ENCODE data around the gene CCDC57.

The CCDC57 gene

GRCh38 chr17:82222816-82223215 lies 10.2 kb upstream of the CCDC57 start:
- H3K4me1 ChIP-seq (ENCODE audit: low read length): peaks cover 1% of the 10 kb centered on the region
- H3K27me3 ChIP-seq (replicated peaks; ENCODE audit: insufficient read depth, low read length): 0 out of 2 replicates have a peak, but pooled peaks cover 3% of the 10 kb centered on the region
- no peak overlapping the region for H3K9ac ChIP-seq (ENCODE audit: low read length)
- no peak overlapping the region for H2AFZ ChIP-seq (ENCODE audit: low read length)
- H3F3A ChIP-seq (ENCODE audit: insufficient read depth, low read length): peaks cover 2% of the 10 kb centered on the region
- no peaks in the 10 kb centered on the region for H3K36me3 ChIP-seq (replicated peaks; ENCODE audit: insufficient read depth, low read length)
- no peak overlapping the region for H3K4me2 ChIP-seq (ENCODE audit: low read depth, low read length)
- no peaks in the 10 kb centered on the region for H3K9me3 ChIP-seq (replicated peaks; ENCODE audit: insufficient read depth, low read length)
- no peak for DNase-seq
- TF ChIP-seq EZH2 (optimal IDR thresholded peaks at IDR 0.05; ENCODE audit: low read depth, low read length): no peak
- no peak for TF ChIP-seq EZH2phosphoT487 (IDR thresholded peaks at IDR 0.05; ENCODE audit: low read length)
- TF ChIP-seq CTCF (IDR thresholded peaks at IDR 0.05; ENCODE audit: low read length): no peak
- H3K27ac ChIP-seq (ENCODE audit: low read length): no peak overlapping the region
- no peaks in the 10 kb centered on the region for H3K9me2 ChIP-seq (replicated peaks; ENCODE audit: insufficient read depth, low read length)
- no peaks in the 10 kb centered on the region for H4K20me1 ChIP-seq (ENCODE audit: insufficient read depth, low read length)
- H3K79me2 ChIP-seq (ENCODE audit: low read length): no peaks in the 10 kb centered on the region
- H3K4me3 ChIP-seq (ENCODE audit: low read length): no peak overlapping the region

DNA sequence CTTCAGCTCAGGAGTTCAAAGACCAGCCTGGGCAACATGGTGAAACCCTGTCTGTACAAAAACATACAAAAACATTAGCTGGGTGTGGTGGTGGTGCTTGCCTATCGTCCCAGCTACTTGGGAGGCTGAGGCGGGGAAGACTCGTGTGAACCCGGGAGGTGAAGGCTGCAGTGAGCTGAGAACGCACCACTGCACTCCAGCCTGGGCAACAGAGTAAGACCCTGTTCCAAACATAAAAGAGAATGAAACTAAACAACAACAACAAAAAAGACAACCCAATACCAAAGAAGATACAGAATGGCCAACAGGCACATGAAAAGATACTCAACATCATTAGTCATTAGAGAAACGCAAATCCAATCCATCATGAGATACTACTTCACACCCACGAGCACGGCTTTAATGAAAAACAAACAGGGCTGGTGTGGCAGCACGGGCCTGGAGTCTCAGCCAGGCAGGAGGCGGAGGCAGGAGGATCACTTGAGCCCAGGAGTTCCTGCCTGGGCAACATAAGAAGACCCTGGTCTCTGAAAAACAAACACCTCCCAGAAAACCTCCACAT lies 8.8 kb upstream of the CCDC57 start:
- no peaks in the 10 kb centered on the region for H3K79me2 ChIP-seq (ENCODE audit: low read length)
- no peaks in the 10 kb centered on the region for H3K36me3 ChIP-seq (replicated peaks; ENCODE audit: insufficient read depth, low read length)
- no peak overlapping the region for H3K27ac ChIP-seq (ENCODE audit: low read length)
- H3K4me3 ChIP-seq (ENCODE audit: low read length): no peak overlapping the region
- no peak overlapping the region for H2AFZ ChIP-seq (ENCODE audit: low read length)
- no peaks in the 10 kb centered on the region for H4K20me1 ChIP-seq (ENCODE audit: insufficient read depth, low read length)
- no peaks in the 10 kb centered on the region for H3K9me3 ChIP-seq (replicated peaks; ENCODE audit: insufficient read depth, low read length)
- no peak overlapping the region for H3K9ac ChIP-seq (ENCODE audit: low read length)
- H3K9me2 ChIP-seq (replicated peaks; ENCODE audit: insufficient read depth, low read length): no peaks in the 10 kb centered on the region
- H3F3A ChIP-seq (ENCODE audit: insufficient read depth, low read length): no peaks in the 10 kb centered on the region
- H3K4me1 ChIP-seq (ENCODE audit: low read length): peaks cover 8% of the 10 kb centered on the region
- TF ChIP-seq EZH2phosphoT487 (IDR thresholded peaks at IDR 0.05; ENCODE audit: low read length): no peak
- no peak for TF ChIP-seq EZH2 (optimal IDR thresholded peaks at IDR 0.05; ENCODE audit: low read depth, low read length)
- no peak for TF ChIP-seq CTCF (IDR thresholded peaks at IDR 0.05; ENCODE audit: low read length)
- DNase-seq: no peak
- no peak overlapping the region for H3K4me2 ChIP-seq (ENCODE audit: low read depth, low read length)
- H3K27me3 ChIP-seq (replicated peaks; ENCODE audit: insufficient read depth, low read length): 0 out of 2 replicates have a peak, but pooled peaks cover 3% of the 10 kb centered on the region

DNA sequence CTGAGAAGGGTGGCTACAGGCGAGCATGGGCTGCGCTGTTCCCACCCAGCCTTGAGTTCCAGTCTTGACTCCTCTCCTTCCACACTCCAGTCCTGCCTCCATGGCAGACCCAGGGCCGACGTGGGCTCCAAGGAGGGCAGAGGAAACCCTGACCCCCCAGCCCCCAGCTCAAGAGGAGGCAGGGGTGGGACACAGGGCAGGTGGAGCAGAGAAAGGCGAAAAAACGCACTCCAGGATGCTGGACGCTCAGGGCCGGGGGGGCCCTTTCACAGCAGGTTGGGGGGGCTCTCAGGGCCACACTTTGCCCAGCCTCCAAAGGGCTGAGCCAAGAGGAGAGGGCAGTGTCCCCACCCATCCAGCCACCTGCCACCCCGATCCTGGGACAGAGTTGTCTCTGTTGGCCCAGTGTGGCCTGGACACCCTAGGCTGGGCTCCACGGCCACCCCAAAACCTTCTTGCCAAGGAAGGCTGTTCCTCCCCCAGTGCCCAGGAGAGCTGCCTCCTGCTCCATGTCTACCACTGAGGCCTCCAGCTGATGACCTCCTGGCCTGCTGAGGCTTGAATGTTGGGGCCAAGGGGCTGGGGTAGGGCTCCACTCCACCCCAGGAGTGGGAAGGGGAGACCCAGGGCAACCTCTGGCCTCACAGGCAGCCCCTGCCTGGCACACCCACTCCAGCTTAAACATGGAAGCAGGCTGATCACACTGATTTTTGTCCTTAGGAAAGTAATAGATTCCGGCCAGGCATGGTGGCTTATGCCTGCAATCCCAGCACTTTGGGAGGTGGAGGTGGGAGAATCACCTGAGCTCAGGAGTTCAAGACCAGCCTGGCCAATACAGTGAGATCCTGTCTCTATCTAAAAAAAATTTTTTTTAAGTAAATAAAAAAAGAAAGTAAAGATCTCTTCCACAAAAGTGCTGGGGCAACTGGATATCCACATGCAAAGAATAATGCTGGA lies 7.4 kb upstream of the CCDC57 start:
- Histone ChIP-seq H4K20me1 (ENCODE audit: insufficient read depth, low read length) (no peaks in the 10 kb centered on the region), H3K9me3 (replicated peaks; ENCODE audit: insufficient read depth, low read length) (no peaks in the 10 kb centered on the region), H3F3A (ENCODE audit: insufficient read depth, low read length) (no peaks in the 10 kb centered on the region), H3K4me3 (ENCODE audit: low read length) (no peak overlapping the region), H3K36me3 (replicated peaks; ENCODE audit: insufficient read depth, low read length) (no peaks in the 10 kb centered on the region), H2AFZ (ENCODE audit: low read length) (no peak overlapping the region), H3K79me2 (ENCODE audit: low read length) (no peaks in the 10 kb centered on the region), H3K4me2 (ENCODE audit: low read depth, low read length) (no peak overlapping the region), H3K9me2 (replicated peaks; ENCODE audit: insufficient read depth, low read length) (no peaks in the 10 kb centered on the region), H3K9ac (ENCODE audit: low read length) (no peak overlapping the region), H3K4me1 (ENCODE audit: low read length) (peaks cover 14% of the 10 kb centered on the region), H3K27me3 (replicated peaks; ENCODE audit: insufficient read depth, low read length) (0 out of 2 replicates have a peak, but pooled peaks cover 3% of the 10 kb centered on the region), H3K27ac (ENCODE audit: low read length) (no peak overlapping the region)
- DNase-seq: no peak
- TF ChIP-seq EZH2 (optimal IDR thresholded peaks at IDR 0.05; ENCODE audit: low read depth, low read length) (no peak), CTCF (IDR thresholded peaks at IDR 0.05; ENCODE audit: low read length) (no peak), EZH2phosphoT487 (IDR thresholded peaks at IDR 0.05; ENCODE audit: low read length) (no peak)

All from MM.1S (cell line).